ENCODE results near the gene ACACB.

DNA sequence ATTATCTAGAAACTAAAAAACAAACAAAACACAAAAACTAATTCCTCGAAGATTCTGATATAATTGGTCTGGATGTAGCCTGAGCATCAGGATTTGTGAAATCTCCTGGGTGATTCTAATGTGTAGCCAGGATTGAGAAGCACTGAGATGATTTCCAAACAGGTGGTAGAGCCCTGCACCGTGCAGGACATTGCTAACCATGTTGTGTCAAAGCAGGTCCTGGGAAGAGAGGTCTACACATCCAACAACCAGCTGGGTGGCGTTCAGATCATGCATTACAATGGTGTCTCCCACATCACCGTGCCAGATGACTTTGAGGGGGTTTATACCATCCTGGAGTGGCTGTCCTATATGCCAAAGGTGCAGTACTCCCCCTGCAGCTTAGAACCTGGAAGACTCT, 136.4 kb downstream of the ACACB start:
- TF ChIP-seq, protein P1, sequence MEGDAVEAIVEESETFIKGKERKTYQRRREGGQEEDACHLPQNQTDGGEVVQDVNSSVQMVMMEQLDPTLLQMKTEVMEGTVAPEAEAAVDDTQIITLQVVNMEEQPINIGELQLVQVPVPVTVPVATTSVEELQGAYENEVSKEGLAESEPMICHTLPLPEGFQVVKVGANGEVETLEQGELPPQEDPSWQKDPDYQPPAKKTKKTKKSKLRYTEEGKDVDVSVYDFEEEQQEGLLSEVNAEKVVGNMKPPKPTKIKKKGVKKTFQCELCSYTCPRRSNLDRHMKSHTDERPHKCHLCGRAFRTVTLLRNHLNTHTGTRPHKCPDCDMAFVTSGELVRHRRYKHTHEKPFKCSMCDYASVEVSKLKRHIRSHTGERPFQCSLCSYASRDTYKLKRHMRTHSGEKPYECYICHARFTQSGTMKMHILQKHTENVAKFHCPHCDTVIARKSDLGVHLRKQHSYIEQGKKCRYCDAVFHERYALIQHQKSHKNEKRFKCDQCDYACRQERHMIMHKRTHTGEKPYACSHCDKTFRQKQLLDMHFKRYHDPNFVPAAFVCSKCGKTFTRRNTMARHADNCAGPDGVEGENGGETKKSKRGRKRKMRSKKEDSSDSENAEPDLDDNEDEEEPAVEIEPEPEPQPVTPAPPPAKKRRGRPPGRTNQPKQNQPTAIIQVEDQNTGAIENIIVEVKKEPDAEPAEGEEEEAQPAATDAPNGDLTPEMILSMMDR (IDR thresholded peaks at IDR 0.05; ENCODE audit: borderline replicate concordance, extremely low read depth, low read length, poor library complexity, severe bottlenecking), result no peak
- no peak for TF ChIP-seq EZH2 (IDR thresholded peaks at IDR 0.05; ENCODE audit: borderline replicate concordance, low read depth, low read length, severe bottlenecking)

Data from DND-41 (cell line).